Stimulated activated CD8-positive, alpha-beta memory T cell treated with anti-CD3 and anti-CD28 coated beads, Interleukin-2, amount 100 ng/mL, for 48 hours (primary cell): ENCODE results near the gene TREM1.
"Not testable (repeated sequence)": the region's sequence is repeated elsewhere in the genome, so short reads cannot be mapped to it uniquely, and the experiment has no call there.

Experiments used
- DNase-seq, 2 donors: peaks; one replicate each; pipeline ENCODE4 v3.0.0-alpha.2; 2020; ENCODE audit warnings: low read depth in 2 of 2

The TREM1 gene

GRCh38 chr6:41297248-41297647 is 10.8 kb upstream of the TREM1 start:
- DNase-seq: not testable (repeated sequence)

- no peak for DNase-seq
These were observed 7.9 kb upstream of the TREM1 start for GRCh38 chr6:41294214-41294872.

- no peak for DNase-seq
These were observed 5.2 kb upstream of the TREM1 start for GRCh38 chr6:41291717-41292116.

DNA sequence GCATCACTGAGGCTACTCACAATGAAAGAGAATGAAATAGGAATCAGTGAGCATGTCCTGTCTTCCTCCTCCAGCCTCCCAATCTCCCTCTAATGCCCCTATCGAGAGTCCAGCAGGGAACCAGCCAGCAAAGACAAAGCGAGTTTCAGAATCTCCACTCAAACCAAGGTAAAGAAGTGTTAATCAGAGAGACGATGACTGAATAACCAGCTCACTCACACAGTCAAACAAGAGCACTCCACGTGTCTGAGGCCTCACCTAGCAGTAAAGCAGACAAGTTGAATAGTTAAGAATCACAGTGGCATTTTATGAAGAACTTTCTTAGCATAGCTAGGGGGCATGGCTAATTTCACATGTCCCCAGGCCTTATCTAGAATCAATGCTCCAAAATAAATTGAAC is 3.3 kb upstream of the TREM1 start:
- DNase-seq: no peak

DNA sequence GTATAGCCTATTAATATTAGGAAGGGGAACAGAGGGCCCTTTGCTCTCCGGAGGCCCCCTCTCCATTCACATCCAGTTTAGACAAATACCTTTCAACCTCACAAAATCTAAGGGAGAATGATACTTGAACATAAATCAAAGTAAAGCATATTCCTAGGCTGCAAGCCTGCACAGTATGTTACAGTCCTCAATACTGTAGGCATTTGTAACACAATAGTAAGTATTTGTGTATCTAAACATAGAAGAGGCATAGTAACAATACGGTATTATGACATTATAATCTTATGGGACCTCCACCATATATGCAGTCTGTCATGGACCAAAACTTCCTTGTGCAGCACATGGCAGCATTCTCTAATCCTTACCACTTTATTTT is 2.3 kb upstream of the TREM1 start:
- DNase-seq: no peak

DNA sequence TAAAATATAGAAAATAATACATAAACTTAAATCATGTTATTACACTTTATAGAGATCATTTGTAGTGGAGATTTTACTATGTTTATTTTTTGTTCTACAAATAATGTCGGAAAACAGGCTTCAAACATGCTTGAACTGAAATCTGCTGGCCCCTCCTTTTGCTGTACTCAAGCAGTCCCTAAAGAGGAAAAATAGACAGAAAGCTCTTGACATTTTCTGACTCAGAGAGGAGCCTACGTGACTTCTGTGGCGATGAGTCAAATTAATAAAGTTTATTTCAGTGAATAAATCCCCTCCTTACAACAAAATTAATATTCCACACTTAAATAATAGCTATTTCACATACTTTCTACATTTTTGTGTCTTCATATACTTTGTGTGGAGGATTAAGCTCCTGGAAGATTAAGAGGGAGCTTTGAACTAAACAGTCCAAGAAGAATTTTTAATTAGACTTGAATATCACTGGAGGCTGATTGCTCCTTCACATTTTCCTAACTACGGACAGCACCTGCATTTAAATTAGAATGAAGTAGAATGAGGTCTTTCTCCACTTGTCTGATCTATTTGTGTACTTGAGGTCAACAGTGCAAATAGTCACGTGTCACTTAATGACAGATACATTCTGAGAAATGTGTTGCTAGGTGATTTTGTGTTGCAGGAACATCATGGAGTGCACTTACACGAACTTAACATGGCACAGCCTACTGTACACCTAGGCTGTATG is 1.7 kb upstream of the TREM1 start:
- no peak for DNase-seq

DNA sequence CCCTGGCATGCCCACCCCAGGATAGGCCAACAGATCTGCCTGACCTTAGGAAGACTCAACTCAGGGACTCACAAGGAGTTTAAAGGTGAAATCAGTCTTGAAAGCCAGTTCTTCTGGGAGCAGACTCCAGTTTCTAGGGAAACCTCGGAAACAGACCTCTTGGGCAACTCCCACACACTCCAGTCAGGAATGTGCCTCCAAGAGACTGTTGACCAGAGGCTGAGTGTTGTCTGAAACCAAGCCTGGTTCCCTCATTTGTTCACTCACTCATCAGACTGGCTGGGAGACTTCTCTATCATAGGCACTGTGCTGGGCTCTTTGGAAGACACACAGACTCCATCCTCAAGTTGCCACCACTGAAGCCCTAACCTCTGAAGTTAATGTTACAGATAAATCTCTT is 1.8 kb downstream of the TREM1 start:
- no peak for DNase-seq

DNA sequence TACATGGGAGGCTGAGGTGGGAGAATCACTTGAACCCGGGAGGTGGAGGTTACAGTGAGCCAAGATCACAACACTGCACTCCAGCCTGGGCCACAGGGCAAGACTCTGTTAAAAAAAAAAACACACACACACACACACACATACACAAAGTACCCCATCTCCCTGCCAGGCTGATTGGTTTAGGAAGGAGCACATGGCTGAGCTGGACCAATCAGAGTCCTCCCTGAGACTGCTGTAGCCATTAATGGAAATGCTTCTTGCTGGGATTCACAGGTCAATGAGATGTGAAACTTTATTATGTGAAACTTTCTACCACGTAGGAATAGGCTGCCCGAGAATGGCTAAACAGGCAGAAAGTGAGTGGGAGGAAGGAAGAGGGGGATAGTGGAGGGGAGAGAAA is 2.9 kb downstream of the TREM1 start:
- DNase-seq: no peak

GRCh38 chr6:41280381-41281057 is 6.0 kb downstream of the TREM1 start:
- DNase-seq: no peak

- DNase-seq: peak; percentile 36 to 57
These were observed 7.6 kb downstream of the TREM1 start for GRCh38 chr6:41278699-41279405.

GRCh38 chr6:41277605-41278004 is 8.9 kb downstream of the TREM1 start:
- no peak for DNase-seq

DNA sequence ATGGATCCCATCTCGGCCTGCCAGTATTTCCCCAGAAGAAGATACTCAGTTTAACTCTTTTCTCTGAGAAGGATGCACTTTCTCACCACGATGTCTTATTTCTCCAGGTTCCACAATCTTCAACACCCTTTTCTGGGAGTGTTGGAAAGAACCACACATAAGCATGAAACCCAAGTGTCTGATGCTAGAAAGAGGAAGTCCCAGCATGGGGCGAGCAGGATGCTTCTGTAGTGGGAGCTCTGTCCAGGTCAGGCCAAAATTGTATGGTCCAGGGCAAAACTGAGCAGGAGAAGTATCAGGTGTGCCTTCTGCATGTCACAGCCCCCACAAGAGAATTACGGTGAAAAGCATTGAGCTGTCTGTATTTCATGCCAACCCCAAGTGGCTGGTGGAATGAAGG is 11.0 kb downstream of the TREM1 start:
- DNase-seq: no peak

GRCh38 chr6:41274256-41274655 is 12.2 kb downstream of the TREM1 start:
- no peak for DNase-seq

- no peak for DNase-seq
These were observed 12.8 kb downstream of the TREM1 start for GRCh38 chr6:41273714-41274113.

DNA sequence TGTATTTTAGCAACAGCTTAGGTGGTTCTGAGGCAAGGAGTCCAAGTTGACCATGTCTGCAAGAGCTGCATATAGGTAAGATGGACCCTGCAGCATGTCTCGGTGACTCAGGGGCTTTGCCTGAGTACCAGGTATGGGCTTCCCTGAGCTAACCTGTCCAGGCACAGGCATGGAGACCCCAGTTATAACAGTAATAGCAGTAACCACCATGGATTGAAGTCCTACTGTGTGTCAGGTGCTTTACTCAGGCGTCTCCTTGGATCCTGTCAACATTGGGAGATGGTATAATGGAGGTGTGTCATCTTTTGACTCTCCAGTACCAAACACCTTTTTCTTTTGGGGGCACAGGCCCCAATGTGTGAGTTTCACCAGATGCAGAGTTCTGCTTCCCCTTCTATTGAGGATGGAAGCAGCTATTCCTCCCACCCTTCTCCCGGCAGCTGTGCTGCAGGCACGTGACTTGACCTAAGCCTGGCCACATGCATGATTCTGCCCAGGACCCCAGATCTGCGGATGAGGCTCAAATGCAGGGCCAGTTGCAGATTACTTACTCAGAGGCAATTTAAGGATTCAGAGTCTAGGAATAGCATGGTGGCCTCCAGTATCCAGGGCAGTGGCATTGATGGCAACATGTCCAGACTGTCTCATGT is 13.8 kb downstream of the TREM1 start:
- no peak for DNase-seq

DNA sequence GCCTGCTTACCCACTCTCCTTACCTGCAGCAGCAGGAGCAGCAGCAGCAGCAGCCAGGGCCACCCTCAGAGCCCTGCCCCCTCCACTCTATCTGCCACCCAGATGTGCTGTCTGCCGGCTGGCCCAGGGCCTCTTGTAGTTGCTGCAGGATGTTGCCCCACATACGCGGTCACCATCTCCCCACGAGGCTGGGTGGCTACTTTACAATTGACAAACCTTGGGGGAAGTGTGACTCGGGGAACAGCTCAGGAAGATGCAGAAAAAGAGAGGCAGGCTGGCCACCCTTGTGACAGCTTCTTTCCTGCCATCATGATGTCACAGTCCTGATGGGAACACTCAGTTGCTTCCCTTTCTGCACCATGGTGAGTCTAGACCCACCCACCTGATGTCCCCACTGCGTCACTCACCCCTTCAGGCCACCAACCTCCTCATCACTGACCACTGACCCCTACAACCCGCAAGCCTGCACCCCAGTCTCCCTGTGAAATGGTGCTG is 14.5 kb downstream of the TREM1 start:
- no peak for DNase-seq

GRCh38 chr6:41269716-41270115 is 16.8 kb downstream of the TREM1 start:
- no peak for DNase-seq

GRCh38 chr6:41269166-41269565 is 17.3 kb downstream of the TREM1 start:
- no peak for DNase-seq

DNA sequence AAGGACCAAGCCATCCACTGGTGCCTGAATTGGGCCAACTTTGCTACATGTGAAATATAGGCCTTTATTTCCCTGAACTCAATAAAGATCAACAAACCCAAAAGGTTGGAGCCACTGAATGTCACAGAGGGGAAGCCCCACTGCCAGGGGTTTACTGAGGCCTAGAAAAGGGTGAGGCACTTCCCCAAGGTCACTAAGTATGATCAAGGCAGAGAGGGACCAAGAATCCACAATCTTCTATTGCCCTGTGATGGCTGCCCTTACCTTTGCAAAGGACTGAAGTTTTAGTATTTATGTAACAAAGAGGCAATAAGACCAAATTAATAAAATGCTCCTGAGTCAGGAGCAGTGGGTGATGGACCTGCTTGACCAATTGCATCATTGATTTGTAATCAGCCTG is 18.0 kb downstream of the TREM1 start:
- DNase-seq: no peak

DNA sequence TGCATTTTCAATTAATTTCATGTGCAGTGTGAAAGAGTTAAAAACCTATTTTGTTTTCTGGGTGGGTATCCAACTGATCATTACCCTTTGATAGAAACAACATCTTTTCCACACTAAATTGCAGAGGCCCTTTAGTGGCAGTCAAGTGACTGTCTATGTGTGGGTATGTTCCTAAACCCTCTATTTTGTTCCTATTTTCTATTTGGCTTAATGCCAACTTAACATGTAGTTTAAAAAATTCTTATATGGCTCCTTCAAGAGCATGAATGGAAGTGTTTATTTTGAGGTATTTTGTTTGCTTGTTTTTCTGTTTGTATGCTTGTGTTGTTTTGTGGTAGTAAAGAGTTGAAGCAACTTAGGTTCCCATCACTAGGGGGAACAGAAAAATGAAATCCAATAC is 19.9 kb downstream of the TREM1 start:
- no peak for DNase-seq

DNA sequence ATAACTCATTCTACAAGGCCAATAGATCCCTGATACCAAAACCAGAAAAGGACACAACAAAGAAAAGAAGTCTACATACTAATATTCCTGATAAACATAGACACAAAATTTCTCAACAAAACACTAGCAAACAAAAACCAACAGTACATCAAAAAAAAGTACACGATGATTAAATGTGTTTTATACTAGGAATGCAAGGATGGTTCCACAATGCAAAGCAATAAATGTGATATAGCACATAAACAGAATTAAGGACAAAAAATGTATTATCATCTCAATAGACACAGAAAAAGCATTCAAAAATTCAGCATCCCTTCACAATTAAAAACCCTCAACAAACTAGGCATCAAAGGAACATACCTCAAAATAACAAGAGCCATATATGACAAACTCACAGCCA is 23.2 kb downstream of the TREM1 start:
- DNase-seq: no peak

GRCh38 chr6:41262401-41262800 is 24.1 kb downstream of the TREM1 start:
- DNase-seq: no peak
